ENCODE results near the gene C6.

DNA sequence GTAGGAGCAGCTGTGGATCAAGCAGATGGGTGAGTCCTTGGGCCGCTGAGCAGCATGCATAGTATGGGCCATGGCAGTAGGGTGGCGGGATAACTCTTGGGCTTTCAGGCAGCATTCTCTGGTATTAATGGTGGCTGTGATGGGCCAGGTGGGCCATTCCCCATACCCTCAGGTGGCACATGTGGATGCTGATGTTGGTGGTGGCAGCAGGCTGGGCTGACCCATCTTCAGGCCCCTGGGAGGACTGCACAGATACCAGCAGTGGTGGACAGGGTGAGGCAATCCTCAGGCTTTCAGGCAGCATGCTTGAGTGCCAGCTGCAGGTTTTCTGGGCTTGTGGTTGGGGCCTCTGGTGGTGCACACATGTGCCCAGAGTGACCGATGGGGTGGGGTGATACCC, 27.1 kb upstream of the C6 start:
- TF ChIP-seq, protein P1, sequence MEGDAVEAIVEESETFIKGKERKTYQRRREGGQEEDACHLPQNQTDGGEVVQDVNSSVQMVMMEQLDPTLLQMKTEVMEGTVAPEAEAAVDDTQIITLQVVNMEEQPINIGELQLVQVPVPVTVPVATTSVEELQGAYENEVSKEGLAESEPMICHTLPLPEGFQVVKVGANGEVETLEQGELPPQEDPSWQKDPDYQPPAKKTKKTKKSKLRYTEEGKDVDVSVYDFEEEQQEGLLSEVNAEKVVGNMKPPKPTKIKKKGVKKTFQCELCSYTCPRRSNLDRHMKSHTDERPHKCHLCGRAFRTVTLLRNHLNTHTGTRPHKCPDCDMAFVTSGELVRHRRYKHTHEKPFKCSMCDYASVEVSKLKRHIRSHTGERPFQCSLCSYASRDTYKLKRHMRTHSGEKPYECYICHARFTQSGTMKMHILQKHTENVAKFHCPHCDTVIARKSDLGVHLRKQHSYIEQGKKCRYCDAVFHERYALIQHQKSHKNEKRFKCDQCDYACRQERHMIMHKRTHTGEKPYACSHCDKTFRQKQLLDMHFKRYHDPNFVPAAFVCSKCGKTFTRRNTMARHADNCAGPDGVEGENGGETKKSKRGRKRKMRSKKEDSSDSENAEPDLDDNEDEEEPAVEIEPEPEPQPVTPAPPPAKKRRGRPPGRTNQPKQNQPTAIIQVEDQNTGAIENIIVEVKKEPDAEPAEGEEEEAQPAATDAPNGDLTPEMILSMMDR (IDR thresholded peaks at IDR 0.05) = no peak
- TF ChIP-seq EZH2 (IDR thresholded peaks at IDR 0.05) (no peak), EZH2phosphoT487 (IDR thresholded peaks at IDR 0.05) (no peak)
